ENCODE measurements around the gene WDR3.

The WDR3 gene

GRCh38 chr1:117985239-117985638 lies 55.7 kb downstream of the WDR3 start:
- H2BK15ac ChIP-seq (ENCODE audit: low read length), result no peak overlapping the region
- H3K27me3 ChIP-seq (ENCODE audit: control insufficient read depth in 3 of 3, insufficient read depth in 3 of 3, low read depth in 1 of 3, low read length in 3 of 3), result peaks cover 0 to 9% (median 0%) of the 10 kb centered on the region in 3 experiments
- no peak overlapping the region for H4K8ac ChIP-seq (ENCODE audit: low read depth, low read length)
- H2BK12ac ChIP-seq (ENCODE audit: low read length), result no peak overlapping the region
- no peaks in the 10 kb centered on the region for H3K4me1 ChIP-seq (ENCODE audit: control insufficient read depth in 2 of 2, insufficient read depth in 1 of 2, low read depth in 1 of 2, low read length in 2 of 2)
- no peaks in the 10 kb centered on the region for H3K36me3 ChIP-seq (replicated peaks in 1 of 2; ENCODE audit: control insufficient read depth in 2 of 2, insufficient read depth in 2 of 2, low read length in 2 of 2)
- H2AK5ac ChIP-seq (ENCODE audit: low read depth, low read length), result no peak overlapping the region
- H2AFZ ChIP-seq (ENCODE audit: low read length), result no peak overlapping the region
- H3K9me3 ChIP-seq (replicated peaks in 1 of 2; ENCODE audit: control insufficient read depth in 2 of 2, insufficient read depth in 1 of 2, low read depth in 1 of 2, low read length in 2 of 2), result no peaks in the 10 kb centered on the region
- H3K79me1 ChIP-seq (ENCODE audit: low read depth, low read length), result no peaks in the 10 kb centered on the region
- H3K14ac ChIP-seq (ENCODE audit: low read length), result no peak overlapping the region
- no peak overlapping the region for H3K4ac ChIP-seq (ENCODE audit: low read length)
- no CpG with 5 or more reads among the region's 1 CpG for WGBS, 2 donors (ENCODE audit: extremely low coverage in 2 of 2, insufficient read length in 2 of 2, insufficient replicate concordance in 1 of 2)
- DNase-seq (ENCODE audit: low spot score), result no peak
- no peak overlapping the region for H3K4me3 ChIP-seq (ENCODE audit: low read length in 2 of 2)
- no peak overlapping the region for H3K27ac ChIP-seq (replicated peaks; ENCODE audit: low read length)
- H3K4me2 ChIP-seq (ENCODE audit: insufficient read depth, low read length, poor library complexity, severe bottlenecking), result no peak overlapping the region
- no peak overlapping the region for H2BK120ac ChIP-seq (ENCODE audit: low read depth, low read length)
- no peak overlapping the region for H3K18ac ChIP-seq (ENCODE audit: low read length)
- H4K91ac ChIP-seq (ENCODE audit: low read depth, low read length, poor library complexity), result no peak overlapping the region
- H2BK5ac ChIP-seq (ENCODE audit: low read length), result no peak overlapping the region
- H3K9ac ChIP-seq (ENCODE audit: low read depth, low read length, poor library complexity), result no peak overlapping the region
- no peak overlapping the region for H3K23ac ChIP-seq (ENCODE audit: low read depth, low read length, poor library complexity)

GRCh38 chr1:117985973-117986372 lies 56.4 kb downstream of the WDR3 start:
- DNase-seq (ENCODE audit: low spot score), result no peak
- Histone ChIP-seq H3K18ac (ENCODE audit: low read length) (no peak overlapping the region), H4K8ac (ENCODE audit: low read depth, low read length) (no peak overlapping the region), H3K27ac (replicated peaks; ENCODE audit: low read length) (no peak overlapping the region), H4K91ac (ENCODE audit: low read depth, low read length, poor library complexity) (no peak overlapping the region), H2AFZ (ENCODE audit: low read length) (no peak overlapping the region), H3K79me1 (ENCODE audit: low read depth, low read length) (no peaks in the 10 kb centered on the region), H3K9me3 (replicated peaks in 1 of 2; ENCODE audit: control insufficient read depth in 2 of 2, insufficient read depth in 1 of 2, low read depth in 1 of 2, low read length in 2 of 2) (no peaks in the 10 kb centered on the region), H2BK15ac (ENCODE audit: low read length) (no peak overlapping the region), H2AK5ac (ENCODE audit: low read depth, low read length) (no peak overlapping the region), H3K23ac (ENCODE audit: low read depth, low read length, poor library complexity) (no peak overlapping the region), H3K27me3 (ENCODE audit: control insufficient read depth in 3 of 3, insufficient read depth in 3 of 3, low read depth in 1 of 3, low read length in 3 of 3) (peaks cover 0 to 9% (median 0%) of the 10 kb centered on the region in 3 experiments), H2BK120ac (ENCODE audit: low read depth, low read length) (no peak overlapping the region), H3K36me3 (replicated peaks in 1 of 2; ENCODE audit: control insufficient read depth in 2 of 2, insufficient read depth in 2 of 2, low read length in 2 of 2) (no peaks in the 10 kb centered on the region), H3K4ac (ENCODE audit: low read length) (no peak overlapping the region), H3K4me3 (ENCODE audit: low read length in 2 of 2) (no peak overlapping the region), H2BK12ac (ENCODE audit: low read length) (no peak overlapping the region), H3K9ac (ENCODE audit: low read depth, low read length, poor library complexity) (no peak overlapping the region), H2BK5ac (ENCODE audit: low read length) (no peak overlapping the region), H3K4me2 (ENCODE audit: insufficient read depth, low read length, poor library complexity, severe bottlenecking) (no peak overlapping the region), H3K4me1 (ENCODE audit: control insufficient read depth in 2 of 2, insufficient read depth in 1 of 2, low read depth in 1 of 2, low read length in 2 of 2) (no peaks in the 10 kb centered on the region), H3K14ac (ENCODE audit: low read length) (no peak overlapping the region)
- WGBS, 2 donors (ENCODE audit: extremely low coverage in 2 of 2, insufficient read length in 2 of 2, insufficient replicate concordance in 1 of 2), result no CpG with 5 or more reads among the region's 3 CpGs

DNA sequence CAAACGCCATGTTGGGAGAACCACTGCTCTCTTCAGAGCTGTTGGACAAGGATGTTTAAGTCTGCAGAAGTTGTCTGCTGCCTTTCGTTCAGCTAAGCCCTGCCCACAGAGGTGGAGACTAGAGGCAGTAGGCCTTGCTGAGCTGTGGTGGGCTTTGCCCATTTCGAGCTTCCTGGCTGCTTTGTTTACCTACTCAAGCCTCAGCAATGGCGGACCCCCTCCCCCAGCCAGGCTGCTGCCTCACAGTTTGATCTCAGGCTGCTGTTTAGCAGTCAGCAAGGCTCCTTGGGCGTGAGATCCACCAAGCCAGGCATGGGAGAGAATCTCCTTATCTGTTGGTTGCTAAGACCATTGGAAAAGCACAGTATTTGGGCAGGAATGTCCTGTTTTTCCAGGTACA lies 74.8 kb downstream of the WDR3 start:
- H3K9ac ChIP-seq (ENCODE audit: low read depth, low read length, poor library complexity), result no peak overlapping the region
- H2BK15ac ChIP-seq (ENCODE audit: low read length), result no peak overlapping the region
- no CpG with 5 or more reads among the region's 5 CpGs for WGBS, 2 donors (ENCODE audit: extremely low coverage in 2 of 2, insufficient read length in 2 of 2, insufficient replicate concordance in 1 of 2)
- H2AFZ ChIP-seq (ENCODE audit: low read length), result peak overlapping the region; percentile 69
- no peak overlapping the region for H3K4me2 ChIP-seq (ENCODE audit: insufficient read depth, low read length, poor library complexity, severe bottlenecking)
- no peaks in the 10 kb centered on the region for H3K36me3 ChIP-seq (replicated peaks in 1 of 2; ENCODE audit: control insufficient read depth in 2 of 2, insufficient read depth in 2 of 2, low read length in 2 of 2)
- H2BK5ac ChIP-seq (ENCODE audit: low read length), result no peak overlapping the region
- H3K27me3 ChIP-seq (ENCODE audit: control insufficient read depth in 3 of 3, insufficient read depth in 3 of 3, low read depth in 1 of 3, low read length in 3 of 3), result no peaks in the 10 kb centered on the region
- H3K4me3 ChIP-seq (ENCODE audit: low read length in 2 of 2), result no peak overlapping the region
- no peak overlapping the region for H2BK12ac ChIP-seq (ENCODE audit: low read length)
- no peaks in the 10 kb centered on the region for H3K79me1 ChIP-seq (ENCODE audit: low read depth, low read length)
- no peak for DNase-seq (ENCODE audit: low spot score)
- H3K9me3 ChIP-seq (replicated peaks in 1 of 2; ENCODE audit: control insufficient read depth in 2 of 2, insufficient read depth in 1 of 2, low read depth in 1 of 2, low read length in 2 of 2), result no peaks in the 10 kb centered on the region
- H3K27ac ChIP-seq (replicated peaks; ENCODE audit: low read length), result no peak overlapping the region
- no peak overlapping the region for H4K8ac ChIP-seq (ENCODE audit: low read depth, low read length)
- H4K91ac ChIP-seq (ENCODE audit: low read depth, low read length, poor library complexity), result no peak overlapping the region
- H3K18ac ChIP-seq (ENCODE audit: low read length), result no peak overlapping the region
- no peak overlapping the region for H3K14ac ChIP-seq (ENCODE audit: low read length)
- no peak overlapping the region for H3K4ac ChIP-seq (ENCODE audit: low read length)
- no peaks in the 10 kb centered on the region for H3K4me1 ChIP-seq (ENCODE audit: control insufficient read depth in 2 of 2, insufficient read depth in 1 of 2, low read depth in 1 of 2, low read length in 2 of 2)
- H3K23ac ChIP-seq (ENCODE audit: low read depth, low read length, poor library complexity), result no peak overlapping the region
- H2BK120ac ChIP-seq (ENCODE audit: low read depth, low read length), result no peak overlapping the region
- H2AK5ac ChIP-seq (ENCODE audit: low read depth, low read length), result no peak overlapping the region

DNA sequence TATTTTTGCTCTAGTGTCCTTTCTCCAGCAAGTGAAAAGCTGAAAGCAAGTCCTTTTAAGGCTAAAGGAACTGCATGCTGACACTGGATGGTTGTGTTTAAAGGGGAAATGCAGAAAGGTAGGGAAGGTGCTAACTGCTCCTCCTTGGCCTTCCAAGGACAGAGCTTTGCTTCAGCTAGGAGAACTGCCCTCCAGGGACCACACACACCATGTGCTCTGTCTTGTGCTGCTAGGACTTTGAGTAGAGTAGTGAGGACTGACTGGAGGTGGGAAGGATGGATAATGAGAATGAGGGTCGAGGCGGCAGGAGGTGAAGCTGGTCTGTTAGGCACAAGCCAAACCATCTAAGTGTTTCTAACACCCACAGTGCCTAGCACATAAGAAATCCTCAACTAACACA lies 77.9 kb downstream of the WDR3 start:
- Histone ChIP-seq H3K23ac (ENCODE audit: low read depth, low read length, poor library complexity) (no peak overlapping the region), H2BK120ac (ENCODE audit: low read depth, low read length) (no peak overlapping the region), H2AK5ac (ENCODE audit: low read depth, low read length) (no peak overlapping the region), H3K4ac (ENCODE audit: low read length) (no peak overlapping the region), H3K14ac (ENCODE audit: low read length) (no peak overlapping the region), H3K36me3 (replicated peaks in 1 of 2; ENCODE audit: control insufficient read depth in 2 of 2, insufficient read depth in 2 of 2, low read length in 2 of 2) (no peaks in the 10 kb centered on the region), H2BK15ac (ENCODE audit: low read length) (no peak overlapping the region), H3K9ac (ENCODE audit: low read depth, low read length, poor library complexity) (no peak overlapping the region), H3K27ac (replicated peaks; ENCODE audit: low read length) (no peak overlapping the region), H4K91ac (ENCODE audit: low read depth, low read length, poor library complexity) (no peak overlapping the region), H3K4me2 (ENCODE audit: insufficient read depth, low read length, poor library complexity, severe bottlenecking) (no peak overlapping the region), H3K79me1 (ENCODE audit: low read depth, low read length) (no peaks in the 10 kb centered on the region), H3K4me3 (ENCODE audit: low read length in 2 of 2) (no peak overlapping the region), H3K18ac (ENCODE audit: low read length) (no peak overlapping the region), H3K27me3 (ENCODE audit: control insufficient read depth in 3 of 3, insufficient read depth in 3 of 3, low read depth in 1 of 3, low read length in 3 of 3) (no peaks in the 10 kb centered on the region), H4K8ac (ENCODE audit: low read depth, low read length) (no peak overlapping the region), H3K4me1 (ENCODE audit: control insufficient read depth in 2 of 2, insufficient read depth in 1 of 2, low read depth in 1 of 2, low read length in 2 of 2) (no peaks in the 10 kb centered on the region), H2BK12ac (ENCODE audit: low read length) (no peak overlapping the region), H3K9me3 (replicated peaks in 1 of 2; ENCODE audit: control insufficient read depth in 2 of 2, insufficient read depth in 1 of 2, low read depth in 1 of 2, low read length in 2 of 2) (no peaks in the 10 kb centered on the region), H2BK5ac (ENCODE audit: low read length) (no peak overlapping the region), H2AFZ (ENCODE audit: low read length) (no peak overlapping the region)
- no CpG with 5 or more reads among the region's 2 CpGs for WGBS, 2 donors (ENCODE audit: extremely low coverage in 2 of 2, insufficient read length in 2 of 2, insufficient replicate concordance in 1 of 2)
- DNase-seq (ENCODE audit: low spot score), result no peak
